ENCODE measurements around the gene ZBTB48.
A peak's percentile ranks its signal among the peaks of the same experiment; 100 is the strongest.
"Not testable (repeated sequence)": the region's sequence is repeated elsewhere in the genome, so short reads cannot be mapped to it uniquely, and the experiment has no call there.

The ZBTB48 gene

GRCh38 chr1:6592865-6593593 is 13.2 kb downstream of the ZBTB48 start:
- DNase-seq, result no peak

- DNase-seq, result no peak
Measured at GRCh38 chr1:6593810-6594209, 14.0 kb downstream of the ZBTB48 start.

GRCh38 chr1:6594977-6595740 is 15.4 kb downstream of the ZBTB48 start:
- DNase-seq, result no peak

- no peak for DNase-seq
Measured at GRCh38 chr1:6596351-6596750, 16.6 kb downstream of the ZBTB48 start.

GRCh38 chr1:6596886-6597776 is 17.3 kb downstream of the ZBTB48 start:
- DNase-seq, result no peak

- DNase-seq, result no peak
Measured at GRCh38 chr1:6597777-6598131, 18.0 kb downstream of the ZBTB48 start.

- no peak for DNase-seq
Measured at GRCh38 chr1:6599141-6599975, 19.6 kb downstream of the ZBTB48 start.

- not testable (repeated sequence) for DNase-seq
Measured at GRCh38 chr1:6599991-6600390, 20.2 kb downstream of the ZBTB48 start.

GRCh38 chr1:6600410-6601048 is 20.7 kb downstream of the ZBTB48 start:
- DNase-seq, result no peak

GRCh38 chr1:6601049-6601922 is 21.5 kb downstream of the ZBTB48 start:
- DNase-seq, result peak; percentile 37

GRCh38 chr1:6601923-6602668 is 22.3 kb downstream of the ZBTB48 start:
- peak; percentile 63 for DNase-seq

- peak; percentile 78 for DNase-seq
Measured at GRCh38 chr1:6602669-6603237, 23.0 kb downstream of the ZBTB48 start, which contains the start of gene KLHL21. Gene KLHL21 (minus strand): TSS chr1:6602869. CDS start chr1:6602817, 52 bp downstream.

- DNase-seq, result no peak
Measured at GRCh38 chr1:6603238-6603914, 23.6 kb downstream of the ZBTB48 start.

- DNase-seq, result no peak
Measured at GRCh38 chr1:6603915-6604558, 24.2 kb downstream of the ZBTB48 start.

GRCh38 chr1:6612641-6613360 is 33.0 kb downstream of the ZBTB48 start:
- peak; percentile 38 for DNase-seq

- DNase-seq, result peak; percentile 99
Measured at GRCh38 chr1:6613361-6614018, 33.7 kb downstream of the ZBTB48 start, which contains the start of gene PHF13. Gene PHF13 (plus strand): TSS chr1:6613731. CDS start chr1:6614067, 336 bp downstream.

All from COR-L47 (cell line).